Progenitor cell of endocrine pancreas (in vitro differentiated cells): ENCODE measurements around the gene FCGBP. TPM values are rescaled to one million over a fixed set of nuclear protein-coding genes. Genes with fewer than 3 reads are reported as not detected.
"Not testable (repeated sequence)": the region's sequence is repeated elsewhere in the genome, so short reads cannot be mapped to it uniquely, and the experiment has no call there.

Source experiments
- DNase-seq: peaks from one replicate; pipeline ENCODE4 v3.0.0; 2021; ENCODE audit warnings: low spot score; ENCODE audit not compliant: unreplicated experiment
- H3K27ac Mint-ChIP-seq: 2 replicates; pipeline ENCODE4 v1.8.0; 2021; ENCODE audit warnings: mild to moderate bottlenecking, moderate library complexity, mixed read lengths
- H3K27me3 Mint-ChIP-seq: 2 replicates; pipeline ENCODE4 v1.8.0; 2021; ENCODE audit warnings: mixed read lengths
- H3K36me3 Mint-ChIP-seq: 2 replicates; pipeline ENCODE4 v1.8.0; 2022; ENCODE audit warnings: mixed read lengths; ENCODE audit not compliant: insufficient read depth
- H3K4me1 Mint-ChIP-seq: 2 replicates; pipeline ENCODE4 v1.8.0; 2021; ENCODE audit warnings: low read depth, mixed read lengths
- H3K4me3 Mint-ChIP-seq: 2 replicates; pipeline ENCODE4 v1.8.0; 2021; ENCODE audit warnings: low read depth, mild to moderate bottlenecking, moderate library complexity, mixed read lengths
- H3K9me3 Mint-ChIP-seq: 2 replicates; pipeline ENCODE4 v1.8.0; 2021; ENCODE audit warnings: low read depth, mixed read lengths
- total RNA-seq: library from RNA; stranded (reverse); gene quantifications from 2 replicates; pipeline ENCODE4 v1.2.1, GENCODE V29; 2021
- TF ChIP-seq, protein P1 (sequence below): fragments of 200-600 bp; sonication (generic); IDR thresholded peaks from one replicate; pipeline ENCODE4 v1.5.0; 2021; ENCODE audit warnings: antibody characterized with exemption, mild to moderate bottlenecking; ENCODE audit not compliant: unreplicated experiment

The FCGBP gene
- total RNA-seq, 1 donor from 2014 or later, result 1.2 TPM

GRCh38 chr19:39967561-39967960 lies 33.1 kb upstream of the FCGBP start:
- Mint-ChIP-seq H3K9me3 (no peaks in the 10 kb centered on the region), H3K4me3 (no peak overlapping the region), H3K27ac (no peak overlapping the region), H3K4me1 (peaks cover 26% of the 10 kb centered on the region), H3K27me3 (no peaks in the 10 kb centered on the region), H3K36me3 (peaks cover 5% of the 10 kb centered on the region)
- no peak for DNase-seq
- TF ChIP-seq, protein P1, sequence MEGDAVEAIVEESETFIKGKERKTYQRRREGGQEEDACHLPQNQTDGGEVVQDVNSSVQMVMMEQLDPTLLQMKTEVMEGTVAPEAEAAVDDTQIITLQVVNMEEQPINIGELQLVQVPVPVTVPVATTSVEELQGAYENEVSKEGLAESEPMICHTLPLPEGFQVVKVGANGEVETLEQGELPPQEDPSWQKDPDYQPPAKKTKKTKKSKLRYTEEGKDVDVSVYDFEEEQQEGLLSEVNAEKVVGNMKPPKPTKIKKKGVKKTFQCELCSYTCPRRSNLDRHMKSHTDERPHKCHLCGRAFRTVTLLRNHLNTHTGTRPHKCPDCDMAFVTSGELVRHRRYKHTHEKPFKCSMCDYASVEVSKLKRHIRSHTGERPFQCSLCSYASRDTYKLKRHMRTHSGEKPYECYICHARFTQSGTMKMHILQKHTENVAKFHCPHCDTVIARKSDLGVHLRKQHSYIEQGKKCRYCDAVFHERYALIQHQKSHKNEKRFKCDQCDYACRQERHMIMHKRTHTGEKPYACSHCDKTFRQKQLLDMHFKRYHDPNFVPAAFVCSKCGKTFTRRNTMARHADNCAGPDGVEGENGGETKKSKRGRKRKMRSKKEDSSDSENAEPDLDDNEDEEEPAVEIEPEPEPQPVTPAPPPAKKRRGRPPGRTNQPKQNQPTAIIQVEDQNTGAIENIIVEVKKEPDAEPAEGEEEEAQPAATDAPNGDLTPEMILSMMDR, result no peak

DNA sequence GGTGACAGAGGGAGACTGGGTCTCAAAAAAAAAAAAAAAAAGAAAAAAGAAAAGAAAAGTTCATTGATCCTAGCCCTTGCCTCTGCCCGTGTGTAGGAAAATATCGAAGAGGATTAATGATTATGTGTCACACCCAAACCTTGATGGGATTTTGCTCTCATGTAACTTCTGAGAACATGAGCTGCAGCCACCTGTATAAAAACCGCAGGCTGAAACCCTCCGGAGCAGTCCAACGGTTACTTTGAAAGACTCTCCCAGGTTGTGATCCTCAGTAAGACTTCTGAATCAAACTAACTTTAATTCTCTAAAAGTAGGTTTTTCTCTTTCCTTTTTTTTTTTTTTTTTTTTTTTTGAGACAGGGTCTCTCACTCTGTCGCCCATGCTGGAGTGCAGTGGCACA lies 32.2 kb upstream of the FCGBP start:
- Mint-ChIP-seq H3K36me3 (peaks cover 4% of the 10 kb centered on the region), H3K4me3 (no peak overlapping the region), H3K27ac (no peak overlapping the region), H3K4me1 (peaks cover 23% of the 10 kb centered on the region), H3K27me3 (no peaks in the 10 kb centered on the region), H3K9me3 (no peaks in the 10 kb centered on the region)
- TF ChIP-seq, protein P1, result no peak
- DNase-seq, result no peak

- DNase-seq, result no peak
- TF ChIP-seq, protein P1, result no peak
- Mint-ChIP-seq H3K27ac (peak overlapping the region; percentile 65), H3K36me3 (no peaks in the 10 kb centered on the region), H3K4me1 (peaks cover 21% of the 10 kb centered on the region), H3K27me3 (peaks cover 2% of the 10 kb centered on the region), H3K9me3 (peaks cover 3% of the 10 kb centered on the region), H3K4me3 (no peak overlapping the region)
Observed at GRCh38 chr19:39963898-39964297, 29.5 kb upstream of the FCGBP start.

DNA sequence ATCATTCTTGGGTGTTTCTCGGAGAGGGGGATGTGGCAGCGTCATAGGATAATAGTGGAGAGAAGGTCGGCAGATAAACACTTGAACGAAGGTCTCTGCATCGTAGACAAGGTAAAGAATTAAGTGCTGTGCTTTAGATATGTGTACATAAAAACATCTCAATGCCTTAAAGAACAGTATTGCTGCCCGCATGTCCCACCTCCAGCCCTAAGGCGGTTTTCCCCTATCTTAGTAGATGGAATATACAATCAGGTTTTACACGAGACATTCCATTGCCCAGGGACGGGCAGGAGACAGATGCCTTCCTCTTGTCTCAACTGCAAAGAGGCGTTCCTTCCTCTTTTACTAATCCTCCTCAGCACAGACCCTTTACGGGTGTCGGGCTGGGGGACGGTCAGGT lies 25.0 kb upstream of the FCGBP start:
- not testable (repeated sequence) for H3K36me3 Mint-ChIP-seq, H3K9me3 Mint-ChIP-seq, H3K4me3 Mint-ChIP-seq, DNase-seq, H3K27ac Mint-ChIP-seq, H3K27me3 Mint-ChIP-seq
- H3K4me1 Mint-ChIP-seq, result peaks cover 18% of the 10 kb centered on the region

GRCh38 chr19:39958942-39959341 lies 24.5 kb upstream of the FCGBP start:
- H3K27me3 Mint-ChIP-seq, H3K4me3 Mint-ChIP-seq, DNase-seq, H3K9me3 Mint-ChIP-seq, H3K36me3 Mint-ChIP-seq: not testable (repeated sequence)
- H3K27ac Mint-ChIP-seq, result peak overlapping the region; percentile 68
- peaks cover 16% of the 10 kb centered on the region for H3K4me1 Mint-ChIP-seq

GRCh38 chr19:39957886-39958285 lies 23.5 kb upstream of the FCGBP start:
- H3K4me1 Mint-ChIP-seq, result peaks cover 15% of the 10 kb centered on the region
- DNase-seq, H3K27me3 Mint-ChIP-seq, H3K36me3 Mint-ChIP-seq, H3K4me3 Mint-ChIP-seq, H3K9me3 Mint-ChIP-seq, H3K27ac Mint-ChIP-seq: not testable (repeated sequence)

DNA sequence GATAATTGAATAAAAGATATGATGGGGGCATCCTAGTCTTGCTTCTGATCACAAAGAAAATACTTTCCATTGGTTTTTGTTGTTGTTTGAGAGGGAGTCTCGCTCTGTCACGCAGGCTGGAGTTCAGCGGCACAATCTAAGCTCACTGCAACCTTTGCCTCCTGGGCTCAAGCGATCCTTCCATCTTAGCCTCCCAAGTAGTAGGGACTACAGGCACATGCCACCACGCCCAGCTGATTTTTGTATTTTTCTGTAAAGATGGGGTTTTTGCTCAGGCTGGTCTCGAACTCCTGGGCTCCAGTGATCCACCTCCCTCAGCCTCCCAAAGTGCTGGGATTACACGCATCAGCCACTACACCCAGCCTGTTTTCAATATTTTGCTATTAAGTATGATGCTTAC lies 19.5 kb upstream of the FCGBP start:
- H3K4me1 Mint-ChIP-seq, result peaks cover 3% of the 10 kb centered on the region
- DNase-seq, result no peak
- TF ChIP-seq, protein P1, result no peak
- no peaks in the 10 kb centered on the region for H3K27me3 Mint-ChIP-seq
- H3K27ac Mint-ChIP-seq, result no peak overlapping the region
- H3K4me3 Mint-ChIP-seq, result no peak overlapping the region
- H3K36me3 Mint-ChIP-seq, result no peaks in the 10 kb centered on the region
- no peaks in the 10 kb centered on the region for H3K9me3 Mint-ChIP-seq
